ENCODE data around the gene SUFU. TPM values are rescaled to one million over a fixed set of nuclear protein-coding genes. Genes with fewer than 3 reads are reported as not detected.

SUFU gene
- total RNA-seq, 1 donor from 2014 or later = 12.5 TPM

DNA sequence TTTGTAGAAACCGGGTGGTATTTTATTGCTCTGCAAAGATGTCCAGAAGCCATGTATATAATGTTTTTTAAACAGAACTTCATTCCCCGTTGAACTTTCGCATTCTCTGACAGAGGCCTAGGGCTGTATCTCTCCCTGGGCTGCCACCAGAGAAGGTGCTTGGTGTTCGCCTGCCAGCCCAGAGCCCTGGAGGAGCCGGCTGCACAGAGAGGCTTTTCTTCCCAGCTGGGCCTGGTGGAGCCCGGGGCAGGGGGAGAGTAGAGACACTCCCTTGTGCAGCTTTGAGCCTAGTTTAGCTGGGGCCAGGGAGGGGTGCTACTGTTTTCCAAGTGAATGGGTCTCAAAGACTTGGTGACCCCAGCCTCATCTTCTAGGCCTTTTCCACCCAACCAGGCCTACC lies 126.9 kb downstream of the SUFU start:
- no peak for DNase-seq (ENCODE audit: extremely low spot score in 2 of 2)
- H3K36me3 ChIP-seq = peaks cover 0 to 16% of the 10 kb centered on the region in 2 donors
- intact Hi-C loops (cut with DNase I) = no loop called here
- no peak overlapping the region for H3K4me3 ChIP-seq
- no peaks in the 10 kb centered on the region for H3K27me3 ChIP-seq
- no peaks in the 10 kb centered on the region for H3K9me3 ChIP-seq
- TF ChIP-seq POLR2A (IDR thresholded peaks at IDR 0.05) (no peak), POLR2AphosphoS5 (IDR thresholded peaks at IDR 0.05; ENCODE audit: insufficient read depth in 1 of 2, low read depth in 1 of 2) (no peak)
- TF ChIP-seq, protein P1, sequence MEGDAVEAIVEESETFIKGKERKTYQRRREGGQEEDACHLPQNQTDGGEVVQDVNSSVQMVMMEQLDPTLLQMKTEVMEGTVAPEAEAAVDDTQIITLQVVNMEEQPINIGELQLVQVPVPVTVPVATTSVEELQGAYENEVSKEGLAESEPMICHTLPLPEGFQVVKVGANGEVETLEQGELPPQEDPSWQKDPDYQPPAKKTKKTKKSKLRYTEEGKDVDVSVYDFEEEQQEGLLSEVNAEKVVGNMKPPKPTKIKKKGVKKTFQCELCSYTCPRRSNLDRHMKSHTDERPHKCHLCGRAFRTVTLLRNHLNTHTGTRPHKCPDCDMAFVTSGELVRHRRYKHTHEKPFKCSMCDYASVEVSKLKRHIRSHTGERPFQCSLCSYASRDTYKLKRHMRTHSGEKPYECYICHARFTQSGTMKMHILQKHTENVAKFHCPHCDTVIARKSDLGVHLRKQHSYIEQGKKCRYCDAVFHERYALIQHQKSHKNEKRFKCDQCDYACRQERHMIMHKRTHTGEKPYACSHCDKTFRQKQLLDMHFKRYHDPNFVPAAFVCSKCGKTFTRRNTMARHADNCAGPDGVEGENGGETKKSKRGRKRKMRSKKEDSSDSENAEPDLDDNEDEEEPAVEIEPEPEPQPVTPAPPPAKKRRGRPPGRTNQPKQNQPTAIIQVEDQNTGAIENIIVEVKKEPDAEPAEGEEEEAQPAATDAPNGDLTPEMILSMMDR (IDR thresholded peaks at IDR 0.05) = no peak
- H3K4me1 ChIP-seq = peaks cover 80% of the 10 kb centered on the region
- no peak overlapping the region for H3K27ac ChIP-seq

DNA sequence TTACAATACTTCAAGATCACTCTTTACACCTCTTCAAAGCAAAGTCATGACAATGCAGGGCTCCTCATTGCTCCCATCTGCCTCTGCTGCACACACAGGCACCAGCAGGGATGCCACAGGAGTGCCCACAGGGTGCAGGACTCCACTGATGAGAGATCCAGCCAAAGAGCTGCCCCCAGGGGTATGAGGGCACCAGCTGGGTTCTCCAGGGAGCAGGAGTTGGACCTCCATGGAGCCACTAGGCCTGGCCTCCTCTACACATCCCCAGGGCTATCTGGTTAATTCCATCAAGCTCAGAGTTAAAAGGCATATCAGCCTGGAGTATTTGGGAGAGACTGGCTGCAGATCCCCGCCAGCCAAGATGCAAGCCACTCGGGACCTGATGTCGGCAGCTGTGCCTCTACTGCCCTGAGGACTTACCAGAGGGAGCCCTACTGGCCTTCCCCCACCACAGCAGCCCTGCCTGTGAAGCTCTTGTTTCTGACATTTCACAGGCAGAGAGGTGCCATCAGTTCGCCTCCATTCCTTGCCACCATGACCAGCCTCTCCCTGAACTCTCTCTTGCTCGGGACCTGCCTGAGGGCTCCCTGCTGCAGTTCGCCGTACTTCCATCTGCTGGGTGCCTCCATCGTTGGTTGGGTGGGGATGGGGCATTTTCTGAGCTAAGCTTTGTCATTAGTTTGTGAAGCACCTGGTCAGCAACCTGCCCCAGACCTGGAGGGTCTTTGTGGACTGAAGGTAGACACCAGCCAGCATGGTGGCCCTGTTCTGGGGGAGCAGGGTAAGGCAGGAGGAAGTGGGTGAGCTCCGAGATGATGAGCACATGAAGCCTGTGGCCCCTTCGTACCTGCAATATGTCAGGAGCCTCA lies 128.0 kb downstream of the SUFU start:
- no peaks in the 10 kb centered on the region for H3K9me3 ChIP-seq
- H3K4me1 ChIP-seq = peaks cover 69% of the 10 kb centered on the region
- no peak overlapping the region for H3K4me3 ChIP-seq
- peaks cover 0 to 16% of the 10 kb centered on the region in 2 donors for H3K36me3 ChIP-seq
- H3K27me3 ChIP-seq = no peaks in the 10 kb centered on the region
- TF ChIP-seq POLR2A (IDR thresholded peaks at IDR 0.05) (no peak), POLR2AphosphoS5 (IDR thresholded peaks at IDR 0.05; ENCODE audit: insufficient read depth in 1 of 2, low read depth in 1 of 2) (no peak)
- TF ChIP-seq, protein P1 (IDR thresholded peaks at IDR 0.05) = no peak
- intact Hi-C loops (cut with DNase I) = no loop called here
- peak overlapping the region; percentile 60 for H3K27ac ChIP-seq
- DNase-seq (ENCODE audit: extremely low spot score in 2 of 2) = no peak

DNA sequence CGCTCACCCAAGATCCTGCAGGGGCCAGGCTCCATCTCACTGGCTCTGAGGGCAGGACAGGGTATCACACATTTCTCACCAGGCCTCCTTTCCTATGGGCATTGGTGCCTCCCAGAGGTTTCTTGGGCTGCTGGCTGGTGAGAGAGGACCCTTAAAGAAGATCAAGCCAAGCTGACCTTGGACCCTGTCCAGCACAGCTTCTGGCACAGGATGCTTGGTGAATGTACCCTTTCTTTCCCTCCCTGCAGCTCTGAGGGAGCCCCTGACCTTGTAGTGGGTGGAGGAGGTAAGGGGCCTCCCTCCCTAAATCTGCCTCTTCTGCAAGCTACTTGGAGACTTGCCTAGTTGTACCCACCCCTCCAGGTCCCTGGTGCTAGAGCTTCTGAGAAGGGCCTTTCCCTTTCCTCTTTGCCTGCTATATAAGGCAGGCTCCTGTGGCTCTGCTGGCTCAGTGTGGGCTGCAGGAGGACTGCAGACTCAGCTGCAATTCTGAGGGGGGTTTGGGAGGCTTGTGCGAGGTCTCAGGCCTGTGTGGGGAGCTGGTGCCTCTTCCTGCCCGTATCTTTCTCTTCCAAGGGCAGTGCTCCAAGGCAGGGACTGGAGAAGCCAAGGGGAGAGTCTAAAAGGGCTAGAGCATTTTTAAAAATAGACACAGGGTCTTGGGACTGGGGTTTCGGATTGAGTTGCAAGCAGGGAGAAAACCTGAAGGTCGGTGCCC lies 128.8 kb downstream of the SUFU start:
- no peak for DNase-seq (ENCODE audit: extremely low spot score in 2 of 2)
- Histone ChIP-seq H3K9me3 (no peaks in the 10 kb centered on the region), H3K27ac (peak overlapping the region; percentile 60), H3K36me3 (peaks cover 0 to 16% of the 10 kb centered on the region in 2 donors), H3K27me3 (no peaks in the 10 kb centered on the region), H3K4me3 (no peak overlapping the region), H3K4me1 (peaks cover 61% of the 10 kb centered on the region)
- TF ChIP-seq POLR2AphosphoS5 (IDR thresholded peaks at IDR 0.05; ENCODE audit: insufficient read depth in 1 of 2, low read depth in 1 of 2) = peak in 1 of 2 donors; percentile 4
- TF ChIP-seq, protein P1 (IDR thresholded peaks at IDR 0.05) = no peak
- no peak for TF ChIP-seq POLR2A (IDR thresholded peaks at IDR 0.05)
- intact Hi-C loops (cut with DNase I) = no loop called here

DNA sequence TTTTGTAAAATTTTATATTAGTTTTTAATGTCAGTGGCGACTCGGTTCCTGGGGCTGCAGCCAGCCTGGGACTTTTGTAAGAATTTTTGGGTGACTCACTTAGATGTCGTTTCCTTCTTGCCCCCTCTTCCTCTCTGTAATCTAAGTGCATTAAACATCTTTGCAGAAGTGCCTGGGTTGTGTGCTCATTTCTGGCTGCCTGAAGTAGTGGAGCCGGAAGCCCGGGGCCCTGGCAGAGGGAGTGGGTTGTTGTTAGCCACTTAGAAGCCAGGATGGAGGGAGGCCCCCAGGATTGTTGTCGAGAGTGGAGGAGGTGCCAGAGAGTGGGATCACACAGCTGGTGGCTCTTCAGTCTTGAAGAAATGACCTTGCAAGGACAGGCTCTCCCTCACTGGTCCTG lies 129.5 kb downstream of the SUFU start:
- intact Hi-C loops (cut with DNase I) = no loop called here
- Histone ChIP-seq H3K27ac (peak overlapping the region; percentile 60), H3K36me3 (peaks cover 0 to 16% of the 10 kb centered on the region in 2 donors), H3K27me3 (no peaks in the 10 kb centered on the region), H3K4me3 (no peak overlapping the region), H3K9me3 (no peaks in the 10 kb centered on the region), H3K4me1 (peaks cover 53% of the 10 kb centered on the region)
- DNase-seq (ENCODE audit: extremely low spot score in 2 of 2) = no peak
- TF ChIP-seq POLR2A (IDR thresholded peaks at IDR 0.05) = no peak
- TF ChIP-seq, protein P1 (IDR thresholded peaks at IDR 0.05) = no peak
- TF ChIP-seq POLR2AphosphoS5 (IDR thresholded peaks at IDR 0.05; ENCODE audit: insufficient read depth in 1 of 2, low read depth in 1 of 2) = no peak

Data from vagina (tissue), 2 donors.